NCI-H510A treated with DMSO at 0.1 percent for 48 hours (cell line): ENCODE data around the gene CHST13.

Experiments used
- DNase-seq: peaks from one replicate; lab custom pipeline; 2025; lab: John Stamatoyannopoulos, UW

The CHST13 gene

GRCh38 chr3:126523745-126524428 lies at the start of gene CHST13:
TSS of gene CHST13 (plus strand) at chr3:126524155. CDS start at chr3:126524333, 178 bp downstream.
- peak; percentile 33 for DNase-seq

GRCh38 chr3:126474498-126475412 lies 49.2 kb upstream of the CHST13 start:
- peak; percentile 1 for DNase-seq

GRCh38 chr3:126475413-126476114 lies 48.4 kb upstream of the CHST13 start, which contains the start of gene ZXDC:
TSS of gene ZXDC (minus strand) at chr3:126475891. CDS start at chr3:126475865, 26 bp downstream.
- DNase-seq: peak; percentile 66

GRCh38 chr3:126476166-126477060 lies 47.5 kb upstream of the CHST13 start:
- peak; percentile 40 for DNase-seq

GRCh38 chr3:126477061-126477380 lies 46.9 kb upstream of the CHST13 start:
- DNase-seq: no peak

GRCh38 chr3:126478581-126479310 lies 45.2 kb upstream of the CHST13 start:
- DNase-seq: no peak

GRCh38 chr3:126479642-126480041 lies 44.3 kb upstream of the CHST13 start:
- no peak for DNase-seq

- no peak for DNase-seq
Measured at GRCh38 chr3:126480206-126480605, 43.7 kb upstream of the CHST13 start.

- DNase-seq: no peak
Measured at GRCh38 chr3:126480861-126481260, 43.1 kb upstream of the CHST13 start.

GRCh38 chr3:126481808-126482502 lies 42.0 kb upstream of the CHST13 start:
- peak; percentile 14 for DNase-seq

GRCh38 chr3:126482503-126483255 lies 41.3 kb upstream of the CHST13 start:
- DNase-seq: no peak

- DNase-seq: no peak
Measured at GRCh38 chr3:126483321-126483761, 40.6 kb upstream of the CHST13 start.

GRCh38 chr3:126484148-126484547 lies 39.8 kb upstream of the CHST13 start:
- DNase-seq: no peak

- DNase-seq: no peak
Measured at GRCh38 chr3:126484662-126485061, 39.3 kb upstream of the CHST13 start.

GRCh38 chr3:126485176-126485897 lies 38.6 kb upstream of the CHST13 start:
- no peak for DNase-seq

- DNase-seq: no peak
Measured at GRCh38 chr3:126485956-126486355, 38.0 kb upstream of the CHST13 start.

GRCh38 chr3:126486360-126486847 lies 37.6 kb upstream of the CHST13 start:
- no peak for DNase-seq

GRCh38 chr3:126487151-126487771 lies 36.7 kb upstream of the CHST13 start:
- no peak for DNase-seq
